Glutamatergic neuron (in vitro differentiated cells): ENCODE data around the gene DUSP10. TPM values are rescaled to one million over a fixed set of nuclear protein-coding genes. Genes with fewer than 3 reads are reported as not detected.

Experiments
- DNase-seq: peaks from one replicate; pipeline ENCODE4 v3.0.0; 2022
- H3K27ac Mint-ChIP-seq: one replicate; pipeline ENCODE4 v1.8.0; 2020; ENCODE audit warnings: mild to moderate bottlenecking, mixed read lengths, inconsistent platforms; ENCODE audit not compliant: unreplicated experiment
- H3K27me3 Mint-ChIP-seq: one replicate; pipeline ENCODE4 v1.8.0; 2020; ENCODE audit warnings: mild to moderate bottlenecking, moderate library complexity, mixed read lengths, inconsistent platforms; ENCODE audit not compliant: unreplicated experiment
- H3K36me3 Mint-ChIP-seq: one replicate; pipeline ENCODE4 v1.8.0; 2020; ENCODE audit warnings: mild to moderate bottlenecking, mixed read lengths, inconsistent platforms; ENCODE audit not compliant: unreplicated experiment
- H3K4me1 Mint-ChIP-seq: one replicate; pipeline ENCODE4 v1.8.0; 2020; ENCODE audit warnings: mild to moderate bottlenecking, low read depth, mixed read lengths, inconsistent platforms; ENCODE audit not compliant: unreplicated experiment
- H3K4me3 Mint-ChIP-seq: one replicate; pipeline ENCODE4 v1.8.0; 2020; ENCODE audit warnings: mild to moderate bottlenecking, mixed read lengths, inconsistent platforms; ENCODE audit not compliant: unreplicated experiment
- H3K9me3 Mint-ChIP-seq: one replicate; pipeline ENCODE4 v1.8.0; 2020; ENCODE audit warnings: mild to moderate bottlenecking, moderate library complexity, mixed read lengths, inconsistent platforms; ENCODE audit not compliant: unreplicated experiment
- total RNA-seq: library from RNA; stranded (reverse); fragmentation: NEBNext Ultra II Directional; extraction: Animal tissue kit (Norgen Biotek cat#: 25700); gene quantifications from one replicate; pipeline ENCODE4 v1.2.1, GENCODE V29; 2021; ENCODE audit not compliant: unreplicated experiment
- TF ChIP-seq, protein P1 (sequence below): fragments of 200-600 bp; sonication (generic); IDR thresholded peaks from one replicate; pipeline ENCODE4 v1.5.0; 2021; ENCODE audit not compliant: partially characterized antibody, unreplicated experiment

The DUSP10 gene
- total RNA-seq, 1 donor from 2014 or later = 21.5 TPM

DNA sequence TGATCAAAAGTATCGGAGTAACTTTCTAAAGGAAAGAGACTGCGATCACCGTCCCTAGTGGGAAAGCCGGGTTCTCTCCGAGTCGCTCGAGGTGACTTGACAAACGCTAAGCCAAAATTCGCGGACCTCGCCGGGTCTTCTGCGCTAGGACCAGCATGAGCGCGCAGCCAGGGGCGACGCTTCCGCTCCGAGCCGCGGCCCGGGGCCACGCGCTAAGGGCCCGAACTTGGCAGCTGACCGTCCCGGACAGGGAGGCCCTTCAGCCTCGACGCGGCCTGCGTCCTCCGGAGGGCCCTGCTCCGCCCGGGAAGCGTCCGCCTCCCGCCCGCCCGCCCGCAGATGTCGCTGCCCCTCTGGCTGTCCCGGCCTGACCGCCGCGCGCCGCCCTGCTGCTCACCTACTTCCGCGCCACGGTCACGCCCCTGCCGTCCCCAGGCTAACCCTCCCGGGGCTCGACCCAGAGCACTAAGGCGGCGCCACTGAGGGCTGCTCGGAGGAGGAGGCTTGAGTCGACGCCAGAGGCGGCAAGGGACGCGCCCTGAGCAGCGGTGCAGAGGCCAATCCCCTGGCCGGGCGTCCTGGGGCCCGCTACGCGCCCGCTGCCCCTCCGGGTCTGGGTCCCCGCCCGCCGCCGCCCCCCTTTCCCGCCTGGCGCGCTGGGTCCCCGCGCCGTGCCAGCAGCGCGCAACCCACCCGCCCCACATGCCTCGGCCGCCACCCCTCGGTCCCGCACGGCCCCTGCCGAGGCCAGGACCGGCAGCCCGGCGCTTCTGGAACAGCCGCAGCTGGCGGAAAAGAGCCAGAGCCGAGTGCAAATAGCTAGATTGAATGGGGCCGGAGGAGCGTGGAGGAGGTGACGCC lies 896 bp upstream of the DUSP10 start:
- peak; percentile 88 for DNase-seq
- Mint-ChIP-seq H3K4me3 (peak overlapping the region; percentile 91), H3K36me3 (peaks cover 14% of the 10 kb centered on the region), H3K27ac (peak overlapping the region; percentile 76), H3K4me1 (peaks cover 21% of the 10 kb centered on the region), H3K9me3 (peaks cover 6% of the 10 kb centered on the region), H3K27me3 (peaks cover 7% of the 10 kb centered on the region)
- TF ChIP-seq, protein P1, sequence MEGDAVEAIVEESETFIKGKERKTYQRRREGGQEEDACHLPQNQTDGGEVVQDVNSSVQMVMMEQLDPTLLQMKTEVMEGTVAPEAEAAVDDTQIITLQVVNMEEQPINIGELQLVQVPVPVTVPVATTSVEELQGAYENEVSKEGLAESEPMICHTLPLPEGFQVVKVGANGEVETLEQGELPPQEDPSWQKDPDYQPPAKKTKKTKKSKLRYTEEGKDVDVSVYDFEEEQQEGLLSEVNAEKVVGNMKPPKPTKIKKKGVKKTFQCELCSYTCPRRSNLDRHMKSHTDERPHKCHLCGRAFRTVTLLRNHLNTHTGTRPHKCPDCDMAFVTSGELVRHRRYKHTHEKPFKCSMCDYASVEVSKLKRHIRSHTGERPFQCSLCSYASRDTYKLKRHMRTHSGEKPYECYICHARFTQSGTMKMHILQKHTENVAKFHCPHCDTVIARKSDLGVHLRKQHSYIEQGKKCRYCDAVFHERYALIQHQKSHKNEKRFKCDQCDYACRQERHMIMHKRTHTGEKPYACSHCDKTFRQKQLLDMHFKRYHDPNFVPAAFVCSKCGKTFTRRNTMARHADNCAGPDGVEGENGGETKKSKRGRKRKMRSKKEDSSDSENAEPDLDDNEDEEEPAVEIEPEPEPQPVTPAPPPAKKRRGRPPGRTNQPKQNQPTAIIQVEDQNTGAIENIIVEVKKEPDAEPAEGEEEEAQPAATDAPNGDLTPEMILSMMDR = no peak

DNA sequence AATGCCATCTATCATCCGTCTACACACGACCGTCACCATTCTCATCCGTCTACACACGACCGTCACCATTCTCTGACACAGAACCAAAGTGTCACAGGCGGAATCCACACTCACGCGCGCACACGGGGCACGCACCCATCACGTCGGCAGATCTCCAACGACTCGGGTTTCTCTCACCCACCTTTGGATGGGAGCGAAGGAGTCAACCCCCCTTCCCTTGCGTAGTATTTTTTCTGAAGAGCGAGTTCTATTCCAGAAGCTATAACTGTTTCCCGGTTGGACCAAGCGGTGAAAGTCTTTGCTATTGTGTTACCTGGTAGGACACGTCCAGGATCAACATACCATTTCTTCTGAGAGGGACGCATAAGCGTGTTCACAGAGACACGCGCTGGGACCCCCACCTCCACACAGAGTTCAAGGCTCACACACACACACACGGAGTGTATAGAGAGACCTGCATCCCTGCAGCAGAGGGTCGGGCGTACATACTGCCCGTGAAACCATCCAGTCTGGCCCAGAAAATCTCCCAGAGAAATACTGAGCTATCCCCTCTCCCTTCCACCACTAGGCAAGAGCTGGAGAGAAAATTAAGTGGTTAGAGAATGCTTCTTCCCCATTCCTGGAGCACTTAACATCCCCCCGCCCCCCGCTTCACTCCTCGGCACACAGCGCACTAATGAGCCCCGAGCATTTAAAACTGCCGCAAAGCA lies 741 bp downstream of the DUSP10 start:
- peak; percentile 62 for DNase-seq
- peaks cover 14% of the 10 kb centered on the region for H3K36me3 Mint-ChIP-seq
- TF ChIP-seq, protein P1 = no peak
- no peak overlapping the region for H3K4me3 Mint-ChIP-seq
- peaks cover 36% of the 10 kb centered on the region for H3K4me1 Mint-ChIP-seq
- no peak overlapping the region for H3K27ac Mint-ChIP-seq
- peaks cover 6% of the 10 kb centered on the region for H3K9me3 Mint-ChIP-seq
- peaks cover 8% of the 10 kb centered on the region for H3K27me3 Mint-ChIP-seq

DNA sequence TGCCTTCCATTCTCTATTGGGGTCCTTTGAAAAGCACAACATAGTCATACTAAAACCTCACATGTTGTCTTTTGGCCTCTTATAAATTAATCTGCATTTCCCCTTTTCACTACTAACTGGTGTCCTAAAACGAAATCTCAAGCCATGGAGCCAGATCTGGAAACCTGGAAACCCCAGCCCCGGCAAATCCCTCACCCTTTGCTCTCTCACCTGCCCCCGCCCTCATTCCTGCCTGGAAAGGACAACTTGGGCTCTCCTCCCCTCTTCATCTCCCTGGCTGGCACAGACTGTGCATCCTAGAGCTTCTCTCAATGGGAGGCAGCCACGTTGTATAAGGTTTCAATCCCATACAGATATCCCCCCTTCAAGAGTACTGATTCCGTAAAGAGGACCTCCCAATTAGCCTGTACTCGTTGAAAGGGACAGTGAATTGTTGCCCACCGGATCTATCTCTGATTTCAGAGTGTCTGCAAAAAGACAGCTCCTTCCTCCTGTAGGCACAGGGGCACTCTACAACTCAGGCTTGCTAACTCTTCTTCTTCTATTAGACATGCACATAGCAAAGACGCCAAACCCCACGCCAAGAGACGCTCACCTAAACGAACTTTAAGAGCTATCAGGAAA lies 1.4 kb downstream of the DUSP10 start:
- Mint-ChIP-seq H3K4me1 (peaks cover 42% of the 10 kb centered on the region), H3K9me3 (peaks cover 6% of the 10 kb centered on the region), H3K27ac (no peak overlapping the region), H3K27me3 (peaks cover 8% of the 10 kb centered on the region), H3K36me3 (peaks cover 14% of the 10 kb centered on the region), H3K4me3 (no peak overlapping the region)
- TF ChIP-seq, protein P1 = no peak
- DNase-seq = no peak

DNA sequence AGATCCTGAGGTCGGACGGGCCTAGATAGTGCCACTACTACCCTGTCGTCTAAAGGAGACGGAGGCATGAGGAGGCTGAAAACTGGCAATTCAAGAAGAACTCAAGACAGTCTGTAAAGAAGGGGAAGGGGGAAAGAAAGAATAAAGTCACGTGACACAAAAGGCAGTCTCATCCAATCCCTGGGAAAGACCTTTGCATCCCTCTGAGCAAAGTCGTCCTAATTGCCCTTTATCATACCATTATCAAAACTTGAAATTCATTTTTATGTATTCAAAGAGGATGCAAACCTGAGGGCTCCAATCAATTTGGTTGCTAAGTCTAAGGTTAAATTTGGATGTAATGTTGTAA lies 2.2 kb downstream of the DUSP10 start:
- H3K4me1 Mint-ChIP-seq = peaks cover 42% of the 10 kb centered on the region
- no peak for DNase-seq
- H3K27me3 Mint-ChIP-seq = peaks cover 8% of the 10 kb centered on the region
- H3K27ac Mint-ChIP-seq = no peak overlapping the region
- H3K4me3 Mint-ChIP-seq = no peak overlapping the region
- TF ChIP-seq, protein P1 = no peak
- peaks cover 6% of the 10 kb centered on the region for H3K9me3 Mint-ChIP-seq
- H3K36me3 Mint-ChIP-seq = peaks cover 14% of the 10 kb centered on the region
